Hindlimb muscle (tissue), 1 donor: ENCODE results near the gene LSP1. TPM values are rescaled to one million over a fixed set of nuclear protein-coding genes. Genes with fewer than 3 reads are reported as not detected.

Experiments used
- DNase-seq: peaks from one replicate; pipeline ENCODE4 v3.0.0-alpha.2; 2013
- polyA plus RNA-seq: library from polyadenylated mRNA; unstranded; fragments of 120-200 nt; gene quantifications from one replicate; pipeline ENCODE4 v1.2.1, GENCODE V29; 2013; ENCODE audit not compliant: insufficient read length

The LSP1 gene
- polyA plus RNA-seq, 1 donor: 77.7 TPM

GRCh38 chr11:1825039-1825740 is 27.7 kb upstream of the LSP1 start:
- DNase-seq: no peak

- DNase-seq: no peak
These were observed 27.0 kb upstream of the LSP1 start for GRCh38 chr11:1825785-1826451.

- DNase-seq: no peak
These were observed 26.3 kb upstream of the LSP1 start for GRCh38 chr11:1826552-1827094.

GRCh38 chr11:1827095-1827813 is 25.6 kb upstream of the LSP1 start:
- DNase-seq: no peak

- no peak for DNase-seq
These were observed 25.0 kb upstream of the LSP1 start for GRCh38 chr11:1827931-1828330.

- no peak for DNase-seq
These were observed 24.3 kb upstream of the LSP1 start for GRCh38 chr11:1828542-1828941.

- no peak for DNase-seq
These were observed 23.7 kb upstream of the LSP1 start for GRCh38 chr11:1829039-1829820.

- no peak for DNase-seq
These were observed 22.9 kb upstream of the LSP1 start for GRCh38 chr11:1830004-1830321.

GRCh38 chr11:1830322-1831223 is 22.3 kb upstream of the LSP1 start:
- no peak for DNase-seq

- no peak for DNase-seq
These were observed 21.3 kb upstream of the LSP1 start for GRCh38 chr11:1831338-1832210.

- DNase-seq: no peak
These were observed 20.5 kb upstream of the LSP1 start for GRCh38 chr11:1832211-1832919.

GRCh38 chr11:1832920-1833295 is 20.0 kb upstream of the LSP1 start:
- DNase-seq: no peak

- DNase-seq: no peak
These were observed 18.7 kb upstream of the LSP1 start for GRCh38 chr11:1834062-1834610.

GRCh38 chr11:1834779-1835670 is 17.9 kb upstream of the LSP1 start, which contains the start of gene SYT8:
Gene SYT8, plus strand, starts transcription at chr11:1834990. Its CDS starts 116 bp downstream, at chr11:1835106.
- no peak for DNase-seq

- no peak for DNase-seq
These were observed 17.2 kb upstream of the LSP1 start for GRCh38 chr11:1835671-1836010.

- DNase-seq: no peak
These were observed 16.6 kb upstream of the LSP1 start for GRCh38 chr11:1836011-1836945.
